Measurements from ENCODE around the gene GLIPR2. TPM values are rescaled to one million over a fixed set of nuclear protein-coding genes. Genes with fewer than 3 reads are reported as not detected.
"Not testable (repeated sequence)": the region's sequence is repeated elsewhere in the genome, so short reads cannot be mapped to it uniquely, and the experiment has no call there.

Gene GLIPR2, protein sequence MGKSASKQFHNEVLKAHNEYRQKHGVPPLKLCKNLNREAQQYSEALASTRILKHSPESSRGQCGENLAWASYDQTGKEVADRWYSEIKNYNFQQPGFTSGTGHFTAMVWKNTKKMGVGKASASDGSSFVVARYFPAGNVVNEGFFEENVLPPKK
- total RNA-seq = 8.9 TPM
- long read RNA-seq, partial matches to known transcripts = 0 of 3 reads
- long read RNA-seq, other reads (novel, unspliced or antisense) = 1 of 3 reads

DNA sequence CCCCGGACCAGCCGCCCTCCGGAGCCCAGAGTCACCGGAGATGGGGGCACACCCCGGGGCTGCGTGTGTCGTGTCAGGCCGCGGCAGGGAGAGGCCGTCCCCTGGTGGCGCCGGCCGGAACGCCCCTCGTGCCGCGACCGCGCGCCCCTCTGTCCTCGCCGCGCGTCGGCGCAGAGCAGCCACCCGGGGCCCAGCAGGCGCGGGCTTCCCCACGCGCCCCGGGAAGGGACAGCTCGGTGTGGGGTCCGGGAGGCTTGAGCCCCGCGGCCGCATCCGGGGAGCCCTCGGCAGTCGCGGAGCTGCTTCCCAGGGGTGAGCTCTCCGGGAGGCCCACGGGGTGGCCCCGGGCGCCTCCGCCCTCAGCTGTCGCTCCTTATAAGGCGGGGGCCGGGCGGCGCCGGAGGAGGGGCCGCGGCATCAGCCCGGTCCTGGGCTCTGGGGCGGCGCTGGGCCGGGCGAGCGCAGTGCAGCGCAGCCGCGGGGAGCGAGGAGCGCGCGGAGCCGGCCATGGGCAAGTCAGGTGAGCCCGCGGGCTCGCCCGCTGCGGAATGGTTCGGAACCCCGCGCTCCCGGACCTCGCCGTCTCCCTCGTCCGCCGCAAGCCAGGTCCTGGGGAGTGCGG lies at the start of gene GLIPR2:
GLIPR2 (plus strand) TSS at position 462 of the 622 bp plus-strand sequence; CDS start at position 508, 46 bp downstream.
- intact Hi-C loops (cut with DNase I) = no loop called here
- ATAC-seq = peak; percentile 98
- DNase-seq (ENCODE audit: missing footprints) = peak; percentile 95

DNA sequence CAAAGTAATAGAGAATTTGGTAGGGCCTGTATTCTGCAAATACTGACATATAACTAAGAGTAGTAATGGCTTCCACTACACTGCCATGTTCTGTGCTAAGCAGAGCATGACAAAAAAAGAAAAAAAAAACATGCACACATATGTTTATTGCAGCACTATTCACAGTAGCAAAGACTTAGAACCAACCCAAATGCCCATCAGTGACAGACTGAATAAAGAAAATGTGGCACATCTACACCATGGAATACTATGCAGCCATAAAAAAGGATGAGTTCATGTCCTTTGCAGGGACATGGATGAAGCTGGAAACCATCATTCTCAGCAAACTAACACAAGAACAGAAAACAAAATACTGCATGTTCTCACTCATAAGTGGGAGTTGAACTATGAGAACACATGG lies 49.5 kb upstream of the GLIPR2 start:
- ATAC-seq; DNase-seq (ENCODE audit: missing footprints); intact Hi-C loops (cut with DNase I): not testable (repeated sequence)

DNA sequence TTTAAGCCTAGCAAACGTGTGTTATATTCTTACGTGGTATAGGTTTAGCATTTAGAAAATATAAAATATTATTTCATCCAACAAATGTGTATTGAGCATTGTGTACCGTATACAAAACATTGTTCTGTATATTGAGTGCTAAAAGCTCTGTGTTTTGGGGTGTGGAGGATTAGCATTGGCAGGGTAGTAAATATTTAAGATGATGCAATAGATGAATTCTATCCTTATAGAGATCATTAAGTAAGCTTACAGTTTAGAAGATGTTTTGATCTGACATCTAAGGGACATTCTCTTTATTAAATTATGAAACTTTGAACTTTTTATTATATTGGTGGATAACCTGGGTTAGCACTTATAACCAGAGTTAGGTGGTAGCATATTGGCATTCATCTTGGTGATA lies 48.5 kb upstream of the GLIPR2 start:
- DNase-seq (ENCODE audit: missing footprints) (no peak), ATAC-seq (no peak)
- intact Hi-C loops (cut with DNase I) = no loop called here

DNA sequence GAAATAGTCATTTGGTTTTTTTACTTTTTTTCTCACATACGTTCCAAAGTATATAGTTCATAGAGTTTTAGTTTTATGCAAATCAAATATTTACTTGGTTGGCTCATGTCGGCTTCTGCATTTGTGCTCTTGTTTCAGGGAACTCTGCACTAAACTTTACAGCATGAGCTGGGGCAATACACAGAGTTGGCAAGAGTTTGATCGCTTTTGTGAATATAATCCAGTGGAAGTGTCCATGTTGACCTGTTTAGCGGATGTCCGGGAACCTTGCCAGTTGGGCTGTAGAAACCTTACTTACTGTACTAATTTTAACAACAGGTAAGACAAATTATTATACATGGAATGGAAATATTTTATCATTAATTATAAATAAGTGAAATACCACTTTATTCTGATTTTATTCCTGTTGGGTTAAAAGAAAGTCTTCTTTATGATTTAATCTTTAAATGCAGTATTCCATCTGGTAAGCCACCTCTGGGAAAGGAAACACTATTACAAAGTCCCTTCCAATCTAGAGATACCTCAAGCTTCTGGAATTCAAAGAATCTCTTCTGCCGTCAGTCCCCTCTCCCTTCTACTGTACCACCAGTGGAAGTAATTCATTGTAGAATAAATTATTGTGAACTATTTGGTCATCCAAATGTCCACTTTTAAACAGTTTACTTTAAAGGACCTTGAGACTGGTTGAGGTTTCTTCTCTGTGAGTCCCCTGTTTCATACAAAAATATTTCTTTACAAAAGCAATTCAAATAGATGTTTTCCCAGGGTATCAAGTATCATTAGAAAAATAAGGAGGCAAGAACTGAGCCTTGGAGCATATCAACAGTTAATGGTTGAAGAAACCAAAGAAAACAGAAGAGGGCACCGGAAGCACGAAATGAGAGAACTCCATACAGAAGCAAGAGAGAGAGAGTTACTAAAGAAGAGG lies 45.2 kb upstream of the GLIPR2 start:
- DNase-seq (ENCODE audit: missing footprints) = no peak
- ATAC-seq = no peak
- intact Hi-C loops (cut with DNase I) = no loop called here

DNA sequence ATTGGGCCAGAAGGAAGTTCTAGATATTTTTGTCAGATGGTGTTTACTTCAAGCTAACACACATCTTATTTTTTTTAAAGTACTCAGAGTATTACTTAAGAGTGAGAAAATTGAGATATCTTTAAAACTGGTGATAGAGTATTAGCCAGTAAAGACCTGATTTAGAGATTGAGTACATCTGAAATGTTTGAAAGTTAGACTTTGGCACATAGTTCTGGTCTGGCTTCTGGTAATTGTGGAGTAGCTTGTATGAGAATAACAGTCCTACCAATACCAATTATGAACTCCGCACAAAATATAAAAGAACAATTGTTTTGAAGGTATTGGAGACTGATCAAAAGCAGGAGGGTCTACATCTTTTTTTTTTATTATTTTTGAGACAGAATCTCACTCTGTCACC lies 44.5 kb upstream of the GLIPR2 start:
- intact Hi-C loops (cut with DNase I) = no loop called here
- ATAC-seq (no peak), DNase-seq (ENCODE audit: missing footprints) (no peak)

DNA sequence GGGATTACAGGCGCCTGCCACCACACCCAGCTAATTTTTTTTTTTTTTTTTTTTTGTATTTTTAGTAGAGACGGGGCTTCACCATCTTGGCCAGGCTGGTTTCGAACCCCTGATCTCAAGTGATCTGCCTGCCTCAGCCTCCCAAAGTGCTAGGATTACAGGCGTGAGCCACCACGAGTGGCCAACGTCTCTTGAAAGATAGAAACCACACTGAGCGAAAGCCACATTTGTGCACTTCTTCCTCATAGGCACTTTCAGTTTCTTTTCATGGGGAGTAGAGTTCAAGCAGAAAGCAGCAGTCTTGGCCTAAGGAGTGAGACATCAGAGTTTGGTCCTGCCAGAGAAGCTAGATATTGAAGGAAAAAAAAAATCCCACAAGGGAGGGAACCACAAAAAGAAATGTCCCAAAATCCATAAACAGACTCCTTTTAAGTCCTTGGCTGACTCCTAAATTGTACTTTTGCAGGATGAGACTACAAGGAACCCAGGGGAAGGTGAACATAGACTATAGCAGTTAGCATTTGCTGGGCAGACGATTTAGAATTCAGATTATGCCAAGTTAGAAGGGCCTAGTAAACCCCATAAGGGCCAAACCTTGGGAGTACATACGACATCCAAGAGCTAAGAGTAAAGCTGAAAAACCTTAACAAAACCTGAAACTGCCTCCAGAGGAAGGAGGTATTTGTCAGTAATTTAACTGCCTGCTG lies 43.9 kb upstream of the GLIPR2 start:
- DNase-seq (ENCODE audit: missing footprints) = no peak
- intact Hi-C loops (cut with DNase I) = no loop called here
- no peak for ATAC-seq

DNA sequence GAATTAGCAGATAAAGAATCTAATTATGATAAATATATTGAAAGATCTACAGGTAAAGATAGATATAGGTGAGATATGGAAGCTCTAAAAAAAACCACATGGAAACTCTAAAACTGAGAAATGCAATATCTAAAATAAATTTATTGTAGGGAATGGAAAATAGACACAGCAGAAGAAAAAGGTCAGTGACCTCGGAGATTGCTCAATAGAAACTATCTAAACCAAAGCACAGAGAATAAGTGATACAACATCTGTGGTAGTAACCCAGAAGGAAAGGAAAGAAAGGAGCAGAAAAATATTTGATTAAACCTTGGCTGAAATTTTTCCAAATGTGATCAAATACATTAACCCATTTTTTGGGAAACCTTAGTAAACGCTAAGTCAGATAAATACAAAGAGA lies 43.1 kb upstream of the GLIPR2 start:
- DNase-seq (ENCODE audit: missing footprints) (no peak), ATAC-seq (no peak)
- intact Hi-C loops (cut with DNase I) = no loop called here

DNA sequence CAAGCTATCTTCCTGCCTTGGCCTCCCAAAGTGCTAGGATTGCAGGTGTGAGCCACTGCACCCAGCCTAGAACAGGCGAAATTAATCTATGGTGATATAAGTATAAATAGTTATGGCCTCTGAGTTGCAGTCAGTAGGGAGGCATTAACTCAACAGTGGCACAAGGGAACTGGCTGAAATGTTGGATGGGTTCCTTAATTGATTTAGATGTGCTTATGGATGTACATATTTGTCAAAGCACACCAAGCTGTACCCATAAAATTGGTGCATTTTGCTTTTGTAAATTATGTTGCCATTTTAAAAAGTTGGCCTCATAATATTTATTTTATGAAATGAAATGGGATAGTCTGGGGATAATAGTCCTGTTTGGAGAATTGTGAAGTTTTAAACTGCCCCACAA lies 36.8 kb upstream of the GLIPR2 start:
- ATAC-seq (no peak), DNase-seq (ENCODE audit: missing footprints) (no peak)
- intact Hi-C loops (cut with DNase I) = loop anchor here (10.0 kb wide), 1 partner anchor 225 kb away; no protein-coding TSS in a partner anchor

DNA sequence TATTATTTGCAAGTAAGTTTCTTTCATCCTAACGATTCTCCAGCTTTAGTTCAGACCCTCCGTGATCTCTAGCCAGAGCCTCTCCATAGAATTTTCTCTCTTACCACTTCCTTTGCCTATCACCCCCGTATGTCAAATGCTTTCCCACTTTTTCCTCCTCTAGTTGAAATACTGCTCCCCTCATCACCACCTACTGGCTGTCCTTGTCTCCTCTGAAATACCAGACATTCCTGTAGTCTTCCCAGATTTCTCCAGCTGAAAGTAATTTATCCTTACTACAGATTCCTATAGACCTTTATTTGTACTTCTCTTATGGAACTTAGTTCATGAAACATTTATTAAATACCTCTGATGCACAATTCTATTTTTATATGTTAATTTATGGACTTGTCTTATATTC lies 36.0 kb upstream of the GLIPR2 start:
- ATAC-seq (no peak), DNase-seq (ENCODE audit: missing footprints) (no peak)
- intact Hi-C loops (cut with DNase I) = loop anchor here (10.0 kb wide), 1 partner anchor 224 kb away; no protein-coding TSS in a partner anchor

DNA sequence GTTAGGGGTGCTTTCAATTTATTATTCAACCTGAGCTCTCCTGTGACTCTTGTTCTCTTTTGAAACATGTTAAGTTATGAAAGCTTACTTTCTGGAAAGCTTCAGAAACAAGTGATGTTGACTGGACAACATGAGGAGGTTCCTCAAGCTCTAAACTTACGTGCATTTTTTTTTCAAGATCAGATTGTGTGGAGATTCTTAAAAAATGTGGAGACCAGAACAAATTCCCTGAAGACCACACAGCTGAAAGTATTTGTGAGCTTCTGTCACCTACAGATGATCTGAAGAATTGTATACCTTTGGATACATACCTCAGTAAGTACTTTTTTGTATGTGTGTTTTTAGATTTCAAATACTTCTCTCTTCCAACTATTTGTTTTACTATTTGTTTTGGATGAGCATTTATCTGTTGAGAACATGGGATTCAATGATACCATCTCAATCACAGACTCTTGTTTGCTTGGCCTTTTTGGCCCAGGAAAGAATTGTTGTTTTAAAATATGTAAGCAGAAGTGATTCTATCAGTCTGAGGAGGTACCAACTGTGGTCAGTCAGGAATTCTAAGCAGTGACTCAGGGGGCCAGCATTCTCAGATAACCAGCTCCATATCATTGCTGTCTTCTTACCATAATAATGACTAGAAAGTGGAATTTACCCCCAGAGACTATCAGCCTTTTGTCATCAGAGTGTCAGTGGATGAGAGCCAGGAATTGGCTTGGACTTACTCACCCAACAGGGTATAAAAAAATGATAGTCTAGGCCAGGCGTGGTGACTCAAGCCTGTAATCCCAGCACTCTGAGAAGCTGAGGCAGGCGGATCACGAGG lies 34.4 kb upstream of the GLIPR2 start:
- ATAC-seq (no peak), DNase-seq (ENCODE audit: missing footprints) (no peak)
- intact Hi-C loops (cut with DNase I) = loop anchor here (10.0 kb wide), 1 partner anchor 223 kb away; no protein-coding TSS in a partner anchor

DNA sequence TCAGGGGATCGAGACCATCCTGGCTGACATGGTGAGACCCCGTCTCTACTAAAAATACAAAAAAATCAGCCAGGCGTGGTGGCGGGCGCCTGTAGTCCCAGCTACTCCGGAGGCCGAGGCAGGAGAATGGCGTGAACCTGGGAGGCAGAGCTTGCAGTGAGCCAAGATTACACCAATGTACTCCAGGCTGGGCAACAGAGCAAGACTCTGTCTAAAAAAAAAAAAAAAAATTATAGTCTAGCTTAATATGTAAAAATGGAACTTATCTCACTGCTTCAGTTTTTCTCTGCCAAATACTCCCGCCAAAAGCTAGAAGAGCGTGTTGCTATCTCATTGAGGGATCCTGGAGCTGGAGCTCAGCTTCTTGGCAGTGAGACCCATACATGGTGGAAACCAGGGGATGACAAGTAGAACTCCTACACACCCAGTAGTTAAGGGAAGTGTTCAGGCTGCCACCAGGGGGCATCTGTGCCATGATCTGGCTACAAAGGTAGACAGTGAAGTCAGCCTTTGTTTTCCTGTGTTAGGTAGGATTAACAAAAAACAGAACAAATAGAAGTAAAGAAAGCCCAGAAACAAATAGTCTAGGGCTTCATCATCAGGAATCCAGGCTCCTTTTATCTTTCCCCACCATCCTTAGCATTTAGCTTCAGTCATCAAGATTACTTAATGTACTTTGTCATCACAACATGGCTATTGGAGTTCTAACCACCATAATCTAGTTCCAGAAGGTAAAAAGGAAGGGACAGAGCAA lies 33.6 kb upstream of the GLIPR2 start:
- intact Hi-C loops (cut with DNase I) = loop anchor here (1.0 to 10.0 kb wide), 2 partner anchors 63 to 222 kb away; no protein-coding TSS in a partner anchor
- DNase-seq (ENCODE audit: missing footprints) = peak; percentile 91
- peak; percentile 91 for ATAC-seq

DNA sequence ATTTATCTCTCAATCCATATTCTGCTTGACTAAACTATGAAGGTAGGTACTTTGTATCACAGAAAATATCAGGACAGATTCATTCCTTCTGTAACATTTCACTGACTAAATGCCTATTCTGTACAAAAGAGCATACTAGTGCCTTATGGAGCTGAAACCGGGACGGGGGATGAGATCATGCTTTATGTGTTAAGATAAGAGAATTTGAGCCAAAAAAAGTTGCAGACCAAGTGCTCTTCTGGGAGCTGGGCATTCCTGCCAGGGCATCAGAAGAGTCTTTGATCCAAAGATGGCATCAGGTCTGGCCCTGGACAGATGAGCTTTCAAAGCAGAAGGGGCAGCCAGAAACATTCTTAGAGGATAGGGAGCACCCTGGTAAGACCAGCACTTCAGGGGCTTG lies 27.5 kb upstream of the GLIPR2 start:
- no peak for ATAC-seq
- DNase-seq (ENCODE audit: missing footprints) = no peak
- intact Hi-C loops (cut with DNase I) = loop anchor here (10.0 kb wide), 1 partner anchor 216 kb away; no protein-coding TSS in a partner anchor

DNA sequence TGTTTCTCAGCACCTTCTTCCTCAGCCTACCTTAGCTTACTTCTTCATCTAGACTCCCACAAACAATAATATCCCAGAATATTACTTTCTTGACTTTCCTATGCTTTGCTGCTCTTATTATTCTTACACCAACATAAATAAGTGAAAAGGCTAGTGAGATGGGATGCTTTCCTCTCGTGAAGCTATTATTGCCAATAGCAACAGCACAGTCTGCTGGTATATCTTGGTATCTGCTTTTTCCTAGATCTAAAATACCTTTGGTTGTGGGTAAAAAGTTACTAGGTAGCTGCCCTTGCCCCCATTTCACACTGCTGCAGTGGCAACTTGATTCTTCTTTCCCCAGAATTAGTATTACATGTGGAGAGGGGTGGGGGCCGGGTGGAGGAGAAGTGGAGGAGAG lies 26.1 kb upstream of the GLIPR2 start:
- no peak for ATAC-seq
- intact Hi-C loops (cut with DNase I) = loop anchor here (10.0 kb wide), 1 partner anchor 56 kb away; no protein-coding TSS in a partner anchor
- DNase-seq (ENCODE audit: missing footprints) = no peak

DNA sequence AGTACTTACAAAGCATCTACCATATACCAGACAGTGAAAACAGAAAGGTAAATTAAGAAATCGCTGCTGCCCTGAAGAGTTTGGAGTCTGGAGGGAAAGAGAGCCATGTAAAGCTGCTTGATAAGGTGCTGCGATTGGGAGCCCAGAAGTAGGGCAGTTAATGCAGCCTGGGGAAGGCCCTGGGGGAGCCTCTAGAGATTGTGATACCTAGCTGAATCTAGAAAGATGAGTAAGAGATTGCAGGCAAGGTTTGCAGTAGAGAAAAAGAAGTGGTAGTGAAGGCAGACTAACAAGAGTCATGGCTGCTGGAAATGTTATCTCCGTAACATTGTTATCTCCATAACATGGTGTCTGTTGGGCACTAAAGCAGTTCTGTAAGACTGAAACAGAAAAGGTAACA lies 24.0 kb upstream of the GLIPR2 start:
- ATAC-seq (no peak), DNase-seq (ENCODE audit: missing footprints) (no peak)
- intact Hi-C loops (cut with DNase I) = loop anchor here (10.0 kb wide), 1 partner anchor 58 kb away; no protein-coding TSS in a partner anchor

DNA sequence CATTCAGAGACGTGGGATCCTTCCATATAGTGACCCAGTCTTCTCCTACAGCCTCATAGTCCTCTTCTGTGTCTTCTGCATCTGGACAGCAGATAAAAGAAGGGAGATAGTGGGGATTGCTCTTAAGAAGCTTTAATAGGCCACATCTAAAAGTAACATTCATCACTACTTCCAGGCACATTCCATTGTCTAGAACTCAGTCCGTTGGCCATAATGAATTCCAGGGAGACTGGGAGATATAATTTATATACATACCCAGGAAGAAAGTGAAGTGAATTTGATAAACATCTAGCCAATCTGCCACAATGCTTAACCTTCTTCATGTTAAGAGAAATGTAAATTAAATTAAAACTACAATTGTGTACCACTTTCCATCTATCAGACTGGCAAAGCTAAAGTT lies 22.5 kb upstream of the GLIPR2 start:
- intact Hi-C loops (cut with DNase I) = loop anchor here (10.0 kb wide), 1 partner anchor 59 kb away; no protein-coding TSS in a partner anchor
- DNase-seq (ENCODE audit: missing footprints) = no peak
- no peak for ATAC-seq

DNA sequence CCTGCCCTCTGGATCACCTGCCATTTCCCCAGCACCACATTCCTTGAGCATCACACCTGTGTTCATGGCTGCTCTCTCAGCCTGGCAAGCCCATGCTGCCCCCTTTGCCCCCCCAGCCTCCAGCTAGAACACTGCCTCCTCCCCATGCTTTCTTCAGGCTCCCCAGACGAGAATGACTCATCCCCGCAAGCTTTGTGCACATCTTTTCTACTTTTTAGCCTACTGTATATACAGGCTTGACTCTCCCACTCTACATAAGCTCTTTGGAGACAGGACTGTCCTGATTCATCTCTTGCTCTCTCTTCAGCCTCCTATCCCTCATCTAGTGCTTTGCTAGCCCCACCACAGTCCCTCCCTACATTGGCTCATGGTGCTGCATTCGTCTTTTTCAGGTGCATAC lies 19.9 kb upstream of the GLIPR2 start:
- intact Hi-C loops (cut with DNase I) = loop anchor here (10.0 kb wide), 1 partner anchor 62 kb away; no protein-coding TSS in a partner anchor
- DNase-seq (ENCODE audit: missing footprints) = no peak
- ATAC-seq = no peak

DNA sequence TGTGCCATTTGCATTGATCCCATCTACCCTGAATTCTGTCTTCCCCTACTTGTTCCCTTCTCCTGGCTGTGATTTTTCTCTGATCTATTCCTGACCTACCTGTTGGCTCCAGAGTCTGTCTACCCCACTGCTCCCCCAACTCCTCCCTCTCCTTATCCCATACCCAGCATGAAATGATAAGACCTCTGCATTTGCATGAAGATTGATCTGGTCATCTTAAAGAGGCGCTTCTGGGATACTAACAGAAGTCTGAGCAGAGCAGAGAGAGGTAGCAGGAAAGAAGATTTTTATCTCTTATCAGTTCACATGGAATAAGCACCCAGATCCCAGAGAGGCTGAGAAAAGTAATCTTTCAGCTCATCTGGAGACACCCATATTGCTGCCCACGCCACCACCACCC lies 18.3 kb upstream of the GLIPR2 start:
- ATAC-seq (no peak), DNase-seq (ENCODE audit: missing footprints) (no peak)
- intact Hi-C loops (cut with DNase I) = loop anchor here (10.0 kb wide), 1 partner anchor 63 kb away; no protein-coding TSS in a partner anchor

Measured in Right ventricle myocardium inferior (tissue), 1 donor.